Stimulated activated CD4-positive, alpha-beta T cell treated with anti-CD3 and anti-CD28 coated beads, Interleukin-4, amount 100 ng/mL, for 1 hour (primary cell): ENCODE results near the gene PELI2.

Experiments
- DNase-seq: peaks from one replicate; pipeline ENCODE4 v3.0.0-alpha.2; 2020

The PELI2 gene

DNA sequence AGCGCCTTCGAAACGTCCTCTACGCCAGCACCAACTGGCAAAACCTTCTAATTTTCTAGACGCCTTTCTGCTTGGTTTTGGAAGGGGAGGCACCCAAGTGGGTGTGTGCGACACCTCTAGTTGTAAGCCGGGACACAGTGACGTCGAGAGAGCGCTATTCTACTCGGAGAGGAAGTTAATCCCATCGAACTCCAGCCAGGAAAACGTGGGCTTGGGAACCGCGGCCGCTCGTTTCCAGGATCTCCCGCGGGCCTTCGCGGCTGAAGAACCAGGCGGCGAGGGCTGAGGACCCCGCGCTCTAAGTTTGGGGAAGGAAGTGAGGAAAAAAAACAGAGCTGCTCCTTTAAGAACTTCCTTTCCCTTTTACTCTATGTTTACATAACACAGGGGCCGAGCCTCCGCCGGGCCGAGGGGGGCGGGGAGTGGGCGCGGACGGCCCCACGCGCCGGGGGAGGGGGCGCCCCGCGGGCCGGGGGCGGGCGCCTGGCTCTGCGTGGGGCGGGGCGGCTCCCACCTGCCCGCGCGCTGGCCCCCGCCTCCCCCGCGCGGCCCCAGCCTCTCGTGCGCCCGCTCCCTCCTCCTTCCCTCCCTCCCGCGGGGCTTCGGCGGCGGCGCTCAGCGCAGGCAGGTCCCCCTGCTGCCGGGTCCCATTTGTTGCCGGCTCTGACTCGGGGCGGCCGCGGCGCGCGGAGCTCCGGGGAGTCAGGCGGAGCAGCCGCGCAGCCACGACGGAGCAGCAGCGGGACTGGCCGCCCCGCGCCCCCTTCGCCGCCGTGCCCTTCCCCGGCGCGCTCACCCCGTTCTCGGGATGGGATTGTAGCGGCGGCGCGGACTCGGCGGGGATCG lies at the start of gene PELI2:
Gene PELI2 (plus strand): TSS at position 647 of the 846 bp plus-strand sequence. CDS start 250 bp downstream, outside the sequence.
- DNase-seq = peak; percentile 74

DNA sequence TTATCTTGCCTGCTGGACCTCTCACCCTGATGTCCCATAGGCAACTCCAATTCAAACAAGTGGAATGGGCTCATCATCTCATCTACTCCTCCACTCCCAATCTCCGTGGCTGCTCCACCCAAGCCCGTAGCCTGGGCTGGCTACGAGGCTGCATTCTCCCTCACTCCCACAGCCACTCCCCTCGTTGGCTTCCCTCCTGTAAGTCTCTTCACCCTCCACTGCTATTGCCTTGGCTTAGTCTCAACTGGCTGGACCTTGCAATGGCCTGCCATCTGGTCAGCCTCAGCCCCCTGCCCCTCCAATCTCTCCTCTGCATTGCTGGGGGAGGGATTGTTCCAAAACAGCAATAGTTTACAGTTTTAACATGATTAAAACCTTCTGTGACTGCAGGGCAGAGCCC lies 44.4 kb upstream of the PELI2 start:
- DNase-seq = no peak

DNA sequence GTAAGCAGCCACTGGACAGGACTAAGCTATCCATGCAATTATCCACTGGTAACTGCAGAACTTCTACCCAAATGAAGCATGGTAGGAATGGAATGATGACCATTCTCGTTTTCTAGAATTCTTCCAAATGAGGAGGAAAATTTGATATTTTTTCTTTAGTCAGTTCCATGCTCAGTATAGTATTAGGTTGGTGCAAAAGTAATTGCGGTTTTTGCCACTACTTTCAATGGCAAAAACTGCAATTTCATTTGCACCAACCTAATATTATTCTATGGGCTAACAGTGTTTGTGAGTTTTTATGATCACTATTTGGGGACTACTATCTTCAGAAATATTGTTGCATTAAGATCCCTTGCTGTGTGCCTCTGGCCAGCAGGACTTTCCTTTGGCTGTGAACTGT lies 42.9 kb upstream of the PELI2 start:
- no peak for DNase-seq

GRCh38 chr14:56081139-56081538 lies 37.1 kb upstream of the PELI2 start:
- DNase-seq = no peak

- DNase-seq = no peak
Measured at GRCh38 chr14:56082880-56083279, 35.3 kb upstream of the PELI2 start.

DNA sequence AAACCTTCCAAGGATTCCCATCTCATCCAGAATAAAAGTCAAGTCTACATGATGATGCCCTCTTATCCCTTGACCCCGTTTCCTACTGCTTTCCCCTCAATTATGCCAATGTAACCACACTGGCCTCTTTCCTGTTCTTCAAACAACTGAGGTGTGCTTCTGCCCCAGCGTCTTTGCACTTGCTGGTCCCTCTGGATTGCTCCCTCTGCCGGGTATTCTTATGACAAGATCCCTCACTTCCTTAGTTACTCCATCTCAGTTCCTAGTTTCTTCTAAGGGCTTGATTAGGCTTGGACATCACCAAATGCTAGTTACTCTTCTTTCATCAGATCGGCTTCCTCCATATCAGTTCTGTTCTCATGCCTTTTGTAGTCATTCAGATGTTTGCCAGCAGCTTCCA lies 32.7 kb upstream of the PELI2 start:
- no peak for DNase-seq

GRCh38 chr14:56087671-56088471 lies 30.3 kb upstream of the PELI2 start:
- no peak for DNase-seq

GRCh38 chr14:56088941-56089340 lies 29.3 kb upstream of the PELI2 start:
- no peak for DNase-seq

DNA sequence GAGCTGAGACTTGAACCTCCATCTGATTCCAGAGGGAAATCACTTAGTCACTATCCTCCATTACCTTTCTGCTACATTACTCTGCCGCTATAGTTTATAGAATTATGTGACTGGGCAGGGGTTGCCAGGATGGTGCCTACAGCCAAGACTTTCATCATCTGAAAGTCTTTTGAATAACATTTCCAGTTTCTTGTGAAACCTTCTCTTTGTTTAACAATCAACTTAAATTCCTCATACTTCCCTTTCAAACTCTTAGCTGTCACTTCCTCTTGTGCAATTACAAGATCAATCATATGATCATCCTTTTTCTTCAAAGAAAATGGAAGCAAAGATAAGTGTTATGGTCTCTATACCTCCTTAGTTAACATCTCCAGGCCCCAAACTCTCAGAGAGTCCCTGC lies 25.4 kb upstream of the PELI2 start:
- no peak for DNase-seq

DNA sequence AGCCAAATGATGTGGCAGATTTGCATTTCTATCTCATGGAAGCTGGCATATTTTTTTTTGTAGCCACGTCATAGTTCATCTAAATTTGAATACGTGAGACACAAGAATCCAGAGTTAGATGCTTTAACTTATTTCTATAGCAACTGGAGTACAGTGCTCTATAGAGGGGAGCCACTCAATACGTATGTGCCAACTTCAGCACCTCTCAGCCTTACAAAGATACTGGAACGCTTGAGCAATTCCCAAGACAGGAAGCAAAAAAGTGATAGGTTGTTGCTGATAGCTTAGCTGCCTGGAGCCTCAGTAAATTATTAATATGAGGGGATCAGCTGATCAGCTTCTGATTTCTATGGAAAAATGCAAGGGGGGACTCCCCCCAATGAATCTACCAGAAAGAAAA lies 24.1 kb upstream of the PELI2 start:
- DNase-seq = no peak

GRCh38 chr14:56098021-56098420 lies 20.2 kb upstream of the PELI2 start:
- no peak for DNase-seq

DNA sequence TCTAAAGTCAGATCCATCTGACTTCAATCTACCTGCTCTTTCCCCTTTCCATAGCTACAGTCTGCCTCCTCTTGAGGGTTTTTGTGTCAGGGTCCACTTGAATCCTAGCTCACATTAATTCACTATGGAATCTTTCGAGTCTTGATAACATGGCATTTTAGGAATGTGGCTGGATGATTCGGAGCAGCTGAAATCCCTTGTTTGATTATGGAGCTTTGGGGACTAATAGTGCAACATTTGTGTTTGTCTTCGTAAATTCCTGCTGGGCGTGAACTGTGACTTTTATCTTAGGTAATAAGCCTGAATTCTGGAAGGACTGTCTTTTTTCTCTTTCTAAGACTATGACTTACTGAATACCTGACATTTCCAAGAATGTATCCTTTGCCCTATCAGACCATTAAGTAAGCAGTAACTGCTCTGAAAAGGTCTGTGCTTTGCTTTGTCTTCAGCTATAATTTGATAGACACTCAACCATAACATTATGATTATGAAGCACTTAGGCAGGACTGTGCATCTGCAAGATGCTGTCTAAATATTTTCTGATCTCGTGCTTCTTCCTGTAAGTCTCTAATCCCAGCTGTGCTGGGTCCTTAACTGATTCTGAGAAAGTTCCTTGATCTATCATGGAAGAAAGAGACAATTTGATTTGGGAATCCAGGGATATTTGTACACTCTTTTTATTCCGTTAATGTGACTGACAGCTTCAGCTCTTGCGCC lies 19.0 kb upstream of the PELI2 start:
- DNase-seq = no peak

DNA sequence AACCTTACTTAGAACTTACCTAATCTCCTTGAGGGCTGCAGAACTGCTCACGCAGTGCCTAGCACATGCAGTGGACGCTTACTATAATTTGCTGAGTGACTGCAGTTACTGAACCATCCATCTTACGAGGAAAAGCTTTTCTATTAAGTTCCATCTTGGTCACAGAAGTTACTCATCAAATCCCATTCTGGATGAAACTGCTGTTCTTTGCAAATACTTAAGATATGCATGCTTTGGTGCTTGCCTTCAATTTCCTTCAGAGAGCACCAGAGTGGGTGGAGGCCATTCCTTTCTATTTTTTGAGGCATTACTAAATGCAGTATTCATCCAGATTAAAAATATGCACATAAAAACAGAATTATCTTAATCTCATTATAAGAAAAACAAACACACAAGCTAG lies 17.7 kb upstream of the PELI2 start:
- no peak for DNase-seq

- DNase-seq = no peak
Measured at GRCh38 chr14:56102941-56103340, 15.3 kb upstream of the PELI2 start.

DNA sequence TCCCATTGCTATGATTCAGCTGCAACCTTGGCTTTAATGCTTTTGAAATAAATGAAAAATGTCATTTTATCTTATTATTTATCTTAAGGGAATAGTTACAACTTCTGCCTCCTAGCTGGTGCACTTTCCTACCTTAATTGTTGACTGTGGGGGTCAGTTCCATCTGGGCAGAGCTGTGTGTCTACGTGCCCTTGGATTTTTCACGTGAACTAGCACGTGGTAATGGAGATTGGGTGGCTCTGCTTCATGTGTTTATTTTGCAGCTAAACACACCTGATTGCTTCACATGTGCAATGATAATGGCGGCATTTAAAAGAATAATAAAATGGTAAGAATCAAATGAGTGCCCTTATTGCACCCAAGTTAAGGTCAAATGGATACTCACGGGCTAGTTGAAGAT lies 10.6 kb upstream of the PELI2 start:
- DNase-seq = no peak

GRCh38 chr14:56108057-56108456 lies 10.2 kb upstream of the PELI2 start:
- DNase-seq = no peak

DNA sequence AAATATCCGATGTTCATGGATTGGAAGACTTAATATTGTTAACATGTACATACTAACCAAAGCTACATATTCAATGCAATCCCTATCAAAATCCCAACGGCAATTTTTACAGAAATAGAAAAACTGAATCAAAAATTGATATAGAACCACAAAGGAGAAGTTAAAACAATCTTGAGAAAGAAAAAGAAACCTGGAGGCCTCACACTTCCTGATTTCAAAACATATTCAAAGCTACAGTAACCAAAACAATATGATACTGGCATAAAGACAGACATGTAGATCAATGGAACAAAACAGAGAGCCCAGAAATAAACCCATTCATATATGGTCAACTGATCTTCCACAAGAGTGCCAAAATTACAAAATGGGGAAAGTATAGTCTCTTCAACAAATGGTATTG lies 5.4 kb upstream of the PELI2 start:
- DNase-seq = no peak

DNA sequence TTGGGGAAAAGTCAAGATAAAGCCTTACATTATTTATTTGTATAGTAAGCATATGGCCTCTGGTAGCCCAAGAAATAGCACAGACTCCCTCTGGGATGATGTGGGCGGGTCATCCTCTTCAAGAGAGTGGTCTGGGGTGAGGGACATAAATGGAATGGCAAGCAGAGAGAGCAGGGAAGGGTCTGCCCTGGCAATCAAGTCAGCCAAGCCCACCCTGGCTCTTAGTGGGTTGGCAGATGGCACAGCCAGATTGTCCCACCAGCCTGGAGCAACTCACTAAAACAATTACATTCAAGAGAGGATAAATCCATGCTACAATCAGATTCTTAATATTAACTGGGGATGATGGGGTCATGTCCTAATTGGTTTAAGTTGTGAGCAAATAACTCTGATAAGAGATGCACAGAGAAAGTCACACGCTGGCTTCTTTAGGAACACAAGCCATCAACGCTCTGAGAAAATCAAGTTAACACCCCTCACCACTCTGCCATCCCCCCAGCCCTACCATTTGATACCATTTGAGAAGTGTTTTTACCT lies 2.8 kb upstream of the PELI2 start:
- no peak for DNase-seq

DNA sequence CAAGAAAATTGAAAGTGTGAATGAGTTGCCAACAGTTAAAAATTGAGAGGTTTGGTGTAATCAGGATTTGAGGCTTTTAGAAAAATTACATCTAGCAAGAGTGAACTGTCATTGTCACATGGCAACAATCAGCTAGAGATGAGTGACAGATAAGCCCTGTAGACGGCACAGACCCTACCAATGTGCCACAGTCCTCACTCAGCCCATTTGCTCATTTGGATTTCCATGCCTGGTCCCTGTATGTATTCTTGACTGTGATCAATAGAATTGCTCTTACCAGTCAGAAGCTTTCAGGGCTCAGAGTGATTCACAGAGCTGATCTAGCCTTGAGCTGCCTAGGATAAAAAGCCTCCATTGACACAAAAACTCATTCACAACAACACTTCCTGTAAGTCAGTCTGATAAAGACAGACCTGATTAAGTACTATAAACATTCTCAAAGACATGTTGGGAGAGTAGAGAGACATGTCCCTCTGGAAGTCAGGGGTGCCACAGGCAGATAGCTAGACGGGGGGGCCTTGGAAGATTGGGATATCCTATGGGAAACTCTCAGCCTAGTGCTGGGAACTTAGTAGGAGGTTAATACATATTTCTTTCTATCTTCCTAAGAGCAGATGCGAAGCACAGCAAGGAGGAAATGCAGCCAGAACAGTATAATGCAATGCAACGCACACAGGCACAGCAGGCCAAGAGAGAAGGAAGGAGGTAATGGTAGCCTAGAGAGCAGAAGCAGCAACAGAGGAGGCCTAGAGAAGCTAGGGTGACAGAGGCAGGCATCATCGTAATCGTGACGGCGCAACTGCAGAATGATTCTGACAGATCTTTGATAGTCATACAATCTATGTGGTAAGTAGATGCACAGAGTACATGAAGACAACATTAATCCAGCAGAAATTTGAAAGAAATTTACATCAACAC lies 2.0 kb upstream of the PELI2 start:
- no peak for DNase-seq

DNA sequence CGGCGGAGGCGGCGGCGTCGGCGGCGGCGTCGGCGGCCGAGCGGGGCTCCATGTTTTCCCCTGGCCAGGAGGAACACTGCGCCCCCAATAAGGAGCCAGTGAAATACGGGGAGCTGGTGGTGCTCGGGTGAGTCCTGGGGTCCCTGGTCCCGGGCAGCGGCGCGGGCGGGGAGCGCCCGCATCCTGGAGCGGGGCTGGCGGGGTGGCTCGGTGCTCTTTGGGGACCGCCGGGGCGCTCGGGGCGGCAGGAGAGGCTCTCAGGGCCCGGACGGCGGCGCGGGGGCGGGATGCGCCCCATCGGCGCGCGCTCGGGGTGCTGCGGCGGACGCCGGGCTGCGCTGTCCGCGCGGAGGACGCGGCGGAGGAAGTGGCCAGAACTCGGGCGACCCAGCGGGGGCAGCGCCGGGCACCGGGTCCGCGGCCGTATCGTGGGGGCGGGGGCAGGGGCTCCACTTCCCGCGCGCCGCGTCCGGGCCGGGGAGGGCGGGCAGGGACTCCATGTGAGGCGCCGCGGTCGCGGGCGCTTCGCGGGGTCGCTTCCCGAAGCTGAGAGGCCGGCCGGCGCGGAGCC lies 485 bp downstream of the PELI2 start:
- DNase-seq = peak; percentile 40

GRCh38 chr14:56119201-56119981 lies 1.2 kb downstream of the PELI2 start:
- no peak for DNase-seq
